Activated CD8-positive, alpha-beta T cell treated with anti-CD3 and anti-CD28 coated beads for 36 hours (primary cell): ENCODE data around the gene SLC35F5. TPM values are rescaled to one million over a fixed set of nuclear protein-coding genes. Genes with fewer than 3 reads are reported as not detected.

Experiments
- ATAC-seq: fragments of 200-7000 bp; cut with Tn5 transposase; one replicate; pipeline ENCODE4 v1.10.0; 2021; ENCODE audit warnings: mild to moderate bottlenecking, moderate library complexity
- CTCF ChIA-PET: fragments of 350-600 bp; sonication (Branson Sonifier 250); formaldehyde crosslinking; loops from one replicate; lab custom pipeline; 2021; ENCODE audit warnings: antibody characterized with exemption; lab: Charles Lee
- POLR2A ChIA-PET: fragments of 350-600 bp; sonication (Branson Sonifier 250); formaldehyde crosslinking; loops from one replicate; lab custom pipeline; 2021; ENCODE audit warnings: antibody characterized with exemption; lab: Charles Lee
- DNase-seq: peaks from one replicate; pipeline ENCODE4 v3.0.0-alpha.2; 2020
- H3K27ac Mint-ChIP-seq: one replicate; pipeline ENCODE4 v1.8.0; 2021; ENCODE audit warnings: mild to moderate bottlenecking, mixed read lengths
- H3K27me3 Mint-ChIP-seq: one replicate; pipeline ENCODE4 v1.8.0; 2021; ENCODE audit warnings: mixed read lengths
- H3K36me3 Mint-ChIP-seq: one replicate; pipeline ENCODE4 v1.8.0; 2021; ENCODE audit warnings: low read depth, mixed read lengths
- H3K4me1 Mint-ChIP-seq: one replicate; pipeline ENCODE4 v1.8.0; 2021; ENCODE audit warnings: low read depth, mixed read lengths
- H3K4me3 Mint-ChIP-seq: one replicate; pipeline ENCODE4 v1.8.0; 2021; ENCODE audit warnings: mild to moderate bottlenecking, moderate library complexity, mixed read lengths
- H3K9me3 Mint-ChIP-seq: one replicate; pipeline ENCODE4 v1.8.0; 2021; ENCODE audit warnings: mixed read lengths
- intact Hi-C: fragments of 100-400 bp; cut with micrococcal nuclease; formaldehyde crosslinking; loops from one replicate; pipeline ENCODE4 v1.10.0; 2022
- total RNA-seq, 2 experiments: library from RNA; stranded (reverse); gene quantifications; one replicate each; pipeline ENCODE4 v1.2.3, GENCODE V29; 2021
- TF ChIP-seq, protein P1 (sequence below): fragments of 200-600 bp; IDR thresholded peaks from one replicate; pipeline ENCODE4 v1.8.0; 2022; ENCODE audit warnings: antibody characterized with exemption, mild to moderate bottlenecking

Gene SLC35F5
- total RNA-seq, 2 experiments from 2014 or later: 17.9 to 18.9 TPM

DNA sequence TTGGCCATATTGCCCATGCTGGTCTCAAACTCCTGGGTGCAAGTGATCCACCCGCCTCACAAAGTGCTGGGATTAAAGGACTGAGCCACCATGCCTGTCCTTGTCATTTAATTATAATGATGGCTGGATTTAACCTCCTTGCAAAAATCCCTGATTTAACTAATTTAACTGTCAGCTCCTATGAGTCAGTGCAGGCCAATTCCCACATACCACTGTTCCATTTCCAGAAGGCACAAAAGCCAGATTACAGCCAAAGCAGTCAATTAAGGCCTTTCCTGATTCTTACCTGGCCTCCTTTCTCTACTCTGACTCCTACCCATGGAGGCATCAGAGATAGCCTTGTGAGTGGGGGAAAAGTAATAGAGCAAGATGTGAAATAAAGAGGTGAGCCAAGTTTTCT lies 12.3 kb upstream of the SLC35F5 start:
- CTCF ChIA-PET: no interaction called here
- H3K27ac Mint-ChIP-seq: no peak overlapping the region
- ATAC-seq (no peak), DNase-seq (no peak)
- peaks cover 2% of the 10 kb centered on the region for H3K9me3 Mint-ChIP-seq
- TF ChIP-seq, protein P1, sequence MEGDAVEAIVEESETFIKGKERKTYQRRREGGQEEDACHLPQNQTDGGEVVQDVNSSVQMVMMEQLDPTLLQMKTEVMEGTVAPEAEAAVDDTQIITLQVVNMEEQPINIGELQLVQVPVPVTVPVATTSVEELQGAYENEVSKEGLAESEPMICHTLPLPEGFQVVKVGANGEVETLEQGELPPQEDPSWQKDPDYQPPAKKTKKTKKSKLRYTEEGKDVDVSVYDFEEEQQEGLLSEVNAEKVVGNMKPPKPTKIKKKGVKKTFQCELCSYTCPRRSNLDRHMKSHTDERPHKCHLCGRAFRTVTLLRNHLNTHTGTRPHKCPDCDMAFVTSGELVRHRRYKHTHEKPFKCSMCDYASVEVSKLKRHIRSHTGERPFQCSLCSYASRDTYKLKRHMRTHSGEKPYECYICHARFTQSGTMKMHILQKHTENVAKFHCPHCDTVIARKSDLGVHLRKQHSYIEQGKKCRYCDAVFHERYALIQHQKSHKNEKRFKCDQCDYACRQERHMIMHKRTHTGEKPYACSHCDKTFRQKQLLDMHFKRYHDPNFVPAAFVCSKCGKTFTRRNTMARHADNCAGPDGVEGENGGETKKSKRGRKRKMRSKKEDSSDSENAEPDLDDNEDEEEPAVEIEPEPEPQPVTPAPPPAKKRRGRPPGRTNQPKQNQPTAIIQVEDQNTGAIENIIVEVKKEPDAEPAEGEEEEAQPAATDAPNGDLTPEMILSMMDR: no peak
- H3K4me1 Mint-ChIP-seq: no peaks in the 10 kb centered on the region
- H3K4me3 Mint-ChIP-seq: no peak overlapping the region
- intact Hi-C loops: no loop called here
- no peaks in the 10 kb centered on the region for H3K27me3 Mint-ChIP-seq
- POLR2A ChIA-PET: interaction anchor here (0.8 to 1.4 kb wide), 2 partner anchors 9 to 10 kb away, joined by 3 read pairs; no protein-coding TSS in a partner anchor
- no peaks in the 10 kb centered on the region for H3K36me3 Mint-ChIP-seq

DNA sequence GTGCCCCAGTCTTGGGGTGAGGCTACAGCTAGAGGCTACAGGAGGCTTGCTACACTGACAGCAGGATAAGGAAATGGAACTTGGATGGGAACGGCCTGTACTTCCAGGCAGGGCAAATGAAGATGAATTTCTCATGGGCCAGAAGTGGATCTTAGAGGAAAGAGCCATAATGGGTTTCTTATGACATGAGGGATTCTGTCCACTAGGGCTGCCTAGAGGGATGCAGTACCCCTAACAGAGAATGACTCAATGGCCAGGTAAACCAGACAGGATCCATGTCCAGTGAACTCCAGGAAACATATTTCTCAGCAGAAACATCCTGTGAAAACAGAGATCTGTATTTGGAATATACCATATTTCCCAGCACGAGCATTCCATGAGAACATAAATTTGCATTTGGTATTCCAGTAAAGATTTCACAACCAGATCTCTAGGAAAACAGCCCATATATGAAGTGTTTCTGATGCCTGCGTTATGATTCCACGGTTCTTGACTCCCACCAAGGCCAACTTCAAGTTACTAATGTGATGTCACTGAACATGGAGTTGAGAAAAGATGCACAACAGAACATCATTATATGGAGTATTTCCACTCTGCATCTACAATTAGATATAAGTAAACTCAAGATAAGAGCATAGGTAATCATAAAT lies 11.5 kb upstream of the SLC35F5 start:
- Mint-ChIP-seq H3K4me3 (no peak overlapping the region), H3K4me1 (no peaks in the 10 kb centered on the region), H3K27ac (no peak overlapping the region), H3K9me3 (peaks cover 4% of the 10 kb centered on the region), H3K36me3 (no peaks in the 10 kb centered on the region), H3K27me3 (no peaks in the 10 kb centered on the region)
- intact Hi-C loops: no loop called here
- no peak for DNase-seq
- CTCF ChIA-PET: no interaction called here
- POLR2A ChIA-PET: interaction anchor here (0.8 kb wide), 1 partner anchor 10 kb away, joined by 3 read pairs; no protein-coding TSS in a partner anchor
- no peak for ATAC-seq
- TF ChIP-seq, protein P1: no peak

DNA sequence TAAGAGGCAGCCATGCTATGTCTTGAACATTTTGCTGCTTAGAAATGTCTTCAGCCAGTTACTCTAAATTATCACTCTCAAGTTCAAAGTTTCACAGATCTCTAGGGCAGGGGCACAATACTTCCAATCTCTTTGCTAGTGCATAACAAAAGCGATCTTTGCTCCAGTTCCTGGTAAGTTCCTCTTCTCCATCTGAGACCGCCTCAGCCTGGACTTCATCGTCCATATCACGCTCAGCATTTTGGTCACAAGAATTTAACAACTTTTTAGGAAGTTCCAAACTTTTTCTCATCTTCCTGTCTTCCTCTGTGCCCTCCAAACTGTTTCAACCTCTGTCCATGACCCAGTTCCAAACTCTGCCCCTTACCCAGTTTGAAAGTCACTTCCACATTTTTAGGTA lies 8.8 kb upstream of the SLC35F5 start:
- H3K36me3 Mint-ChIP-seq: no peaks in the 10 kb centered on the region
- TF ChIP-seq, protein P1: no peak
- peaks cover 4% of the 10 kb centered on the region for H3K9me3 Mint-ChIP-seq
- CTCF ChIA-PET: no interaction called here
- intact Hi-C loops: no loop called here
- DNase-seq: no peak
- no peak for ATAC-seq
- no peaks in the 10 kb centered on the region for H3K4me1 Mint-ChIP-seq
- no peaks in the 10 kb centered on the region for H3K27me3 Mint-ChIP-seq
- no peak overlapping the region for H3K27ac Mint-ChIP-seq
- POLR2A ChIA-PET: no interaction called here
- no peak overlapping the region for H3K4me3 Mint-ChIP-seq

DNA sequence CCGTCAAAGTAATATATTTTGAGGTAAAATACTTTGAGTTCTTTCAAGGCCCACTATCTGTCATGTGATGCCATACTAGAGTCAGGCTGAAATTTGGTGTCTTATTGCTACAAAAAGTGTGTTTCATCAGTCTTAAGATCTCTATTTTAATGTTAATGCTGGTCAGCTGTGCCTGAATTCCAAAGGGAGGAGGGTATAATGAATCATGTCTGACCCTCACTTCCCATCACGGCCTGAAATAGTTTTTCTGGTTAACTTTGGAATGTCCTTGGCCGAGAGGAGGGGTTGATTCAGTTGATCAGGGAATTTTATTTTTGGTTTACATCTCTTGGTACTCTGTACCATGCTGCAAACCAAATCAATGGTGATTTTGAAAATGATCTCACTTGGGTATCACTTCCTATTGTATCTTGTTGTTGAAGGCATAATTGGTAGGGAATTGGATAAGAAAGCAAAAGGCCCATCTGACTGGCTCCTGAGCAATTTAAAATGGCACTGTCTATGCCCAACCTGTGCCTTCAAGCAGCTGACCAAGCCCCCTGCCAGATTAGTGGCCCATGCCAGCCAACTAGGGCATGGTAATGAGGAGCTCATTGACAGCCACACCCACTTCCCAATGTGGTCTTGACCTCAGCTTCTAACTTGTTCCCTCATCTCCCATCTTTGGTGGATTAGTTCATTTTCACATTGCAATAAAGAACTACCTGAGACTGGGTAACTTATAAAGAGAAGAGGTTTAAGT lies 6.1 kb upstream of the SLC35F5 start:
- ATAC-seq: no peak
- Mint-ChIP-seq H3K27ac (no peak overlapping the region), H3K27me3 (no peaks in the 10 kb centered on the region), H3K36me3 (no peaks in the 10 kb centered on the region), H3K4me3 (no peak overlapping the region), H3K9me3 (peaks cover 4% of the 10 kb centered on the region), H3K4me1 (peaks cover 2% of the 10 kb centered on the region)
- intact Hi-C loops: no loop called here
- TF ChIP-seq, protein P1: no peak
- ChIA-PET POLR2A (no interaction called here), CTCF (no interaction called here)
- DNase-seq: no peak

DNA sequence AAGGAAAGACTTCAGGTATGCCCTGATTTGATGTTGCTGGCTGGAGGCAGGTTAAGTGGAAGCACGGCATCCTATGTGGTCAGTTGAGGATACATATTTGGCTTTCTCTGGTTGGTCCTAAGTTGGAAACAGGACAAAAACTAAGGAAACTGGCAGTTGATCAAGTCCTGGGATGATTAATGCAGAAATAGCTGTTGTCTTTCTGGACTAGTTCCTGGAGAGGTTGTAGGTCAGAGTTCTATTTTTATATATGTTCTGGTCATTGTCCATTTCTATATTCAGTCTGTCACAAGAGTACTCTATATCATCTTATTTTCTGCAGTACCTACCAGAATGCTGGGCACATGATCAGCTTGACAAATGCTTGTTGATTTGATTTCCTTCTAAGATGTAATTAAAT lies 4.0 kb upstream of the SLC35F5 start:
- H3K4me1 Mint-ChIP-seq: peaks cover 9% of the 10 kb centered on the region
- H3K36me3 Mint-ChIP-seq: no peaks in the 10 kb centered on the region
- intact Hi-C loops: no loop called here

More for the DNA sequence above, 4.0 kb upstream of the SLC35F5 start:
- H3K9me3 Mint-ChIP-seq: peaks cover 4% of the 10 kb centered on the region
- CTCF ChIA-PET: no interaction called here
- no peaks in the 10 kb centered on the region for H3K27me3 Mint-ChIP-seq
- TF ChIP-seq, protein P1: no peak
- POLR2A ChIA-PET: interaction anchor here (1.1 kb wide), 1 partner anchor 119 kb away, joined by 4 read pairs; no protein-coding TSS in a partner anchor
- ATAC-seq: no peak
- DNase-seq: no peak
- H3K27ac Mint-ChIP-seq: no peak overlapping the region
- H3K4me3 Mint-ChIP-seq: no peak overlapping the region
